Right forelimb (tissue), 1 donor: Measurements from ENCODE around the gene ZNF74.
A peak's percentile ranks its signal among the peaks of the same experiment; 100 is the strongest.

ENCODE experiments used
- DNase-seq: peaks from one replicate; pipeline ENCODE4 v3.0.0-alpha.2; 2018

ZNF74 gene

GRCh38 chr22:20422271-20423007 lies 28.5 kb downstream of the ZNF74 start:
- DNase-seq, result peak; percentile 91

- DNase-seq, result peak; percentile 80
Observed at GRCh38 chr22:20423008-20423905, 29.3 kb downstream of the ZNF74 start.

- peak; percentile 77 for DNase-seq
Observed at GRCh38 chr22:20423906-20424551, 30.1 kb downstream of the ZNF74 start.

- no peak for DNase-seq
Observed at GRCh38 chr22:20424568-20424931, 30.6 kb downstream of the ZNF74 start.

GRCh38 chr22:20424932-20425565 lies 31.1 kb downstream of the ZNF74 start:
- peak; percentile 77 for DNase-seq

- DNase-seq, result no peak
Observed at GRCh38 chr22:20425566-20426258, 31.8 kb downstream of the ZNF74 start.

GRCh38 chr22:20426259-20426615 lies 32.3 kb downstream of the ZNF74 start:
- no peak for DNase-seq

GRCh38 chr22:20427104-20427944 lies 33.4 kb downstream of the ZNF74 start:
- peak; percentile 39 for DNase-seq

- DNase-seq, result peak; percentile 16
Observed at GRCh38 chr22:20427945-20428417, 34.0 kb downstream of the ZNF74 start.

GRCh38 chr22:20428496-20429253 lies 34.7 kb downstream of the ZNF74 start:
- peak; percentile 35 for DNase-seq

DNA sequence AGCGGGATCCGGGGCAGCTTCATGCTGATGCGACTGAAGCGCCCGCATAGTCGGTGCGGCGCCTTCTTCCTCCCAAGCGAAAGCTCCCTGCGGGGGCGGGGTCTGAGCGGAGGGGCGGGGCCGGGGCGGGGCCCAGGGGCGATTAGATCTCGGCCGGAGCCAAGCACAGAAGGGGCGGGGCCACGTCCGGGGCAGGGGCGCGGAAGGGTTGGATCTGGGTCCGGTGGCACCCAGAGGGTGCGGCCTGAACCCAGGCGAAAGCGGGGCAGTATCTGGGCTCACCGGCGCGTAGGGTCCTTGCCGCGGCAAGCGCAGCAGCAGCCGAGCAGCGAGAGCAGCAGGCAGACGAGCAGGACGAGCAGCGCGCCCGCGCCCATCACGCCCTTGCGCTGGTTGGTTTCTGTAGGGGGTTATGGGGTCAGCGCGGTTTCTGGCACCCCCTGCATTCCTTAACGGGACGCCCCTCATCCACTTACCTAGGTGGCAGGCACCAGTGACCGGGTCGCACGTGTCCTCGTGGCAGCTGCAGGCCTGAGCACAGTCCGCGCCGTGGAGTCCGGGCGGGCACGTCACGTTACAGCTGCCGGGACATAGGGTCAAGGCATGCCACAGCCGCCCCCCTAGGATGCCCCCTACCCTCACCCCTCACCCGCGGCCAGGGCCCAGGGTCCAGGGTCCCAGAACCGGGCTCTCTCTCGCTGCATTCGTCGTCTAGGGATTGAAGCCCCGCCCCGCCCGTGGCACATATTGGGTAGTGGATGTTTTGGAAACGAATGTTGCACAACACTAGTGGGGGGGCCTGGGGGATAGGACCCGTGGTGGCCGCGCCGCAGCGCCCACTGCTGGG lies 35.5 kb downstream of the ZNF74 start:
- DNase-seq, result no peak

DNA sequence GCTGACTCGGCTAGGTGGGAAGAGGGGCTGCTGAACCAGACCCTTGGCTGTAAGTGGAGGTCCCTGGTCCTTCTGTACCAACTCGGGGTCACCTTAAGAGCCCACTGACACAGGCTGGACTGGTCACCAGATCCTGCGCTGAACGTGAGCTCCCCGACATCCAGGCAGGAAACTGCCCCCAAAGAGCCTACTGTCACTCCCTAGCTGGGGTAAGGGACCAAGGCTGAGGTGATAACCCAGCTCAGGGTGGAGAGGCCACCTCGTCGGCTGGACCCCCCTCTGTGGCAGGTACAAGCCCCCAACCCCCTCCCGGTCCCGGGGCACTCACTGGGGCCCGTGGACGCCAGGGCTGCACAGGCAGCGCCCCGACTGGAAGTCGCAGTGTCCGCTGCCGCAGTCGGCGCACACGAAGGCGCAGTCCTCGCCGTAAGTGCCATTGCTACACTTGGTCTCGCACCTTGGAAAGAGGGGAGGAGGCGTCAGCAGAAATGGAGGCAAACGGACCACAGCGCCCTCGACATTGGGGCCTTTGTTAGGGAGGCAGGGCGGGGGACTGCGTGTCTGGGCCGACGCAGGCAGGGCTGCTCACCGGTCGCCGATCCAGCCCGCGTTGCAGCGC lies 36.3 kb downstream of the ZNF74 start:
- DNase-seq, result no peak

- no peak for DNase-seq
Observed at GRCh38 chr22:20430720-20431510, 37.0 kb downstream of the ZNF74 start.

DNA sequence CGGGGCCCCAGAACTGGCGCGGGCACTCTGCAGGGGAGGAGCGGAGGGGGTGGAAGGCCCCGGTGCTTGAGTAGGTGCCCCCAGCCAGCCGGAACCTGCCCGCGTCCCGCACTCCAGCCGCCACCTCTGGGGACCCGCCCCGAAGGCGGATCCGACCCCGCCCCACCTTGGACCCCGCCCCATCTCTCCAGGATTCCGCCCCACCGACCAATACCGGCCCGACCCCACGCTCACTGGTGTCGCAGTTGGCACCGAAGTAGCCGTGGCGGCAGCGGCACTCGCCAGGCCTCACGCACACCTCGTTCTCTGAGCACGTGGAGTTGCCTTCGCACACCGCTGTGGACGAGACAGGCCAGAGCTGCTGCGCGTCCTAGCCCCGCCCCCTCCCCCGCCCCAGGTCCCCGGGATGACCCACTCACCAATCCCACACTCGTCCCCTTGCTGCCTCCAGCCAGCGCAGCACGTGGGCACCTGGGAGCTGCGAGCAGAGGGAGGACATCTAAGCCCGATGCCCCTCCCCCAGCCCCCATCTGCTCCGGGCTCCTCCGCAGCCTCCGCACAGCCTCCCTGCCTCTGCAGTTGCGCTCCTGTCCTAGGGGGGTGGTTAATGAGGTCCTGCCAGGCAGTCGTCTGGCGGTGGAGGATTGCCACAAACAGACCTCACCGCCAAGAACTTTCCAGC lies 37.7 kb downstream of the ZNF74 start:
- no peak for DNase-seq

DNA sequence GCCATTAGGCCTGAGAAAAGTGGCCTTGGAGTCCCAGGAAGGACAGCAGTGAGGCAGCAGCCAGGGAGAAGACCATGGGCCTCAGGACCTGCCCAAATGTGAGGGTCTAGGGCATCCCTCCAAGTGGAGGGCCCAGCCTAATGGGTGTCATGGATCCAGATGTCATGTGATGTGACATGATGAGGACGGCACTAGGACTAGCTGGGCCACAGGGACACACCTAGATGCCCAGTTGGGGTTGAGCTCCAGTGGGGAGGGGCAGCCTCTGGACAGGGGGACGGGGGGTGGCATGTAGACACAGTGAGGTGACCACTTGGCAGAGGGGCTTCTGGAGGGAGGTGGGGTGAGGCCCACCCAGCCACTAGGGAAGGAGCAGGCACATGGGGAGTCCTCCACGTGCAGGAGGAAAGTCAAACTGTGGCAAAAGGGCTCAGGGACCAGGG lies 38.3 kb downstream of the ZNF74 start:
- DNase-seq, result no peak

DNA sequence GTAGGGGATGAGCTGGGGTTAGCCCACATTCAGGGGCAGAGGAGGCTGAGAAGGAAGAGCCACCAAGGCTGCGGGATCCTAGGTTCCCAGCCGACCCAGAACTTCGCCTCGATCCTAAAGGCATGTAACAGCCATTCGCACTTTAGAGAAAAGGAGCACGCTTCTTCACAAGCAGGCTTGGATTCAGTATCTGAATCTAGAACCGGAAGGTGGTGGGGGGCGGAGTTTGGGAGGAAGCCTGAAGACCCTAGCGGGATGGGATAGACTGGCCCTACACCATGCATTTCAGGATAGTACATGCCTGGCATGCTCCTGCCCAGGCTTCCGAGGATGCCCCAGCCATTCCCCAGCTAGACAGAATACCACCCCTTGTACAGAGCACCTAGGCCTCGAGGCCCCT lies 39.2 kb downstream of the ZNF74 start:
- DNase-seq, result no peak

- DNase-seq, result no peak
Observed at GRCh38 chr22:20433686-20434241, 39.8 kb downstream of the ZNF74 start.
